SK-N-MC (cell line): ENCODE data around the gene STAG2.

Experiments
- DNase-seq: peaks from one replicate; pipeline ENCODE4 v3.0.0-alpha.2; 2011; ENCODE audit warnings: low read depth, low spot score
- H3K27ac ChIP-seq: fragments of 200-600 bp; sonication (generic); 2 replicates; pipeline ENCODE4 v1.5.1; 2016; ENCODE audit warnings: mixed run types
- H3K36me3 ChIP-seq: fragments of 200-600 bp; sonication (generic); 2 replicates; pipeline ENCODE4 v1.6.1; 2017; ENCODE audit warnings: antibody characterized with exemption, low read length, mixed read lengths; ENCODE audit not compliant: insufficient read depth
- H3K4me3 ChIP-seq: fragments of 200-600 bp; sonication (generic); 2 replicates; pipeline ENCODE4 v1.5.1; 2016
- H3K9ac ChIP-seq: fragments of 200-600 bp; sonication (generic); 2 replicates; pipeline ENCODE4 v1.8.0; 2017; ENCODE audit warnings: mixed run types, mixed read lengths; ENCODE audit not compliant: insufficient read length
- H3K9me3 ChIP-seq: fragments of 200-600 bp; sonication (generic); 2 replicates; pipeline ENCODE4 v1.6.1; 2017; ENCODE audit warnings: low read depth, mild to moderate bottlenecking, antibody characterized with exemption, low read length, moderate library complexity, mixed read lengths
- EZH2 ChIP-seq: fragments of 200-600 bp; sonication (generic); IDR thresholded peaks from one replicate; pipeline ENCODE4 v1.6.1; 2017; ENCODE audit warnings: antibody characterized with exemption
- FOXP2 ChIP-seq: optimal IDR thresholded peaks from 2 replicates; pipeline ENCODE3; 2011; ENCODE audit warnings: mild to moderate bottlenecking, moderate library complexity; ENCODE audit not compliant: insufficient read depth; ENCODE audit errors: extremely low read length, control extremely low read depth
- POLR2AphosphoS5 ChIP-seq: IDR thresholded peaks from 2 replicates; pipeline ENCODE4 v1.6.1; 2012; ENCODE audit warnings: mild to moderate bottlenecking, low read depth, low read length, borderline replicate concordance

Gene STAG2

GRCh38 chrX:123989235-123989634 is 27.7 kb downstream of the STAG2 start:
- no peak for DNase-seq
- TF ChIP-seq POLR2AphosphoS5 (no peak), EZH2 (no peak), FOXP2 (no peak)
- no peak overlapping the region for H3K9ac ChIP-seq
- H3K36me3 ChIP-seq = 0 out of 2 replicates have a peak, but pooled peaks cover 3% of the 10 kb centered on the region
- no peaks in the 10 kb centered on the region for H3K9me3 ChIP-seq
- no peak overlapping the region for H3K27ac ChIP-seq
- no peak overlapping the region for H3K4me3 ChIP-seq

- no peak overlapping the region for H3K9ac ChIP-seq
- DNase-seq = no peak
- no peak overlapping the region for H3K27ac ChIP-seq
- no peaks in the 10 kb centered on the region for H3K9me3 ChIP-seq
- H3K36me3 ChIP-seq = 0 out of 2 replicates have a peak, but pooled peaks cover 3% of the 10 kb centered on the region
- TF ChIP-seq EZH2 (no peak), POLR2AphosphoS5 (no peak), FOXP2 (no peak)
- no peak overlapping the region for H3K4me3 ChIP-seq
Observed at GRCh38 chrX:123990169-123990568, 28.7 kb downstream of the STAG2 start.

GRCh38 chrX:123990602-123991001 is 29.1 kb downstream of the STAG2 start:
- H3K4me3 ChIP-seq = no peak overlapping the region
- TF ChIP-seq FOXP2 (no peak), POLR2AphosphoS5 (no peak), EZH2 (no peak)
- H3K9me3 ChIP-seq = no peaks in the 10 kb centered on the region
- H3K27ac ChIP-seq = no peak overlapping the region
- DNase-seq = no peak
- H3K9ac ChIP-seq = no peak overlapping the region
- H3K36me3 ChIP-seq = 0 out of 2 replicates have a peak, but pooled peaks cover 3% of the 10 kb centered on the region

GRCh38 chrX:123993326-123993725 is 31.8 kb downstream of the STAG2 start:
- Histone ChIP-seq H3K9me3 (no peaks in the 10 kb centered on the region), H3K9ac (no peak overlapping the region), H3K27ac (no peak overlapping the region), H3K4me3 (no peak overlapping the region), H3K36me3 (0 out of 2 replicates have a peak, but pooled peaks cover 3% of the 10 kb centered on the region)
- DNase-seq = no peak
- TF ChIP-seq FOXP2 (no peak), POLR2AphosphoS5 (no peak), EZH2 (no peak)

- no peak overlapping the region for H3K27ac ChIP-seq
- H3K9ac ChIP-seq = no peak overlapping the region
- H3K4me3 ChIP-seq = no peak overlapping the region
- no peak for DNase-seq
- TF ChIP-seq EZH2 = no peak
- TF ChIP-seq POLR2AphosphoS5 = no peak
- no peak for TF ChIP-seq FOXP2
- 0 out of 2 replicates have a peak, but pooled peaks cover 3% of the 10 kb centered on the region for H3K36me3 ChIP-seq
- H3K9me3 ChIP-seq = no peaks in the 10 kb centered on the region
Observed at GRCh38 chrX:123993904-123994635, 32.6 kb downstream of the STAG2 start.

DNA sequence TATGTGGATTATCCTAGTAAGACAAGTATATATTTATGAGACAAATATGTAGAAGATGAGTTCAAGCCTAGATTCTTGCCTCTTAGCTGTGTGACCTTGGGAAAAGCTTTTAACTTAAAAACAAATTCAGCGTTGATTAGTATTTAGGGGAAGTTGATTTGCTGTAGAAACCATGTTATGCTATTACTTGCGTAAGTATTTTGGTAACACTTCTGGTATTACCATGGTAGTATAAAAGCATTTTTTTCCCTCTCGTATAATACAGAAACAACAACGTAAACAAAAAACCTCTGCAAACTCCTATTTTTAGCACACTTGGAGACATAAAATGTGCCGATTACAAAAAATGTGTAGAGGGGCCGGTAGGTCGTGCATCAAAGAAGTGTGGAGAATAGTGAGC is 33.2 kb downstream of the STAG2 start:
- no peaks in the 10 kb centered on the region for H3K9me3 ChIP-seq
- TF ChIP-seq POLR2AphosphoS5 (no peak), EZH2 (no peak), FOXP2 (no peak)
- DNase-seq = no peak
- no peak overlapping the region for H3K9ac ChIP-seq
- no peak overlapping the region for H3K4me3 ChIP-seq
- 0 out of 2 replicates have a peak, but pooled peaks cover 2% of the 10 kb centered on the region for H3K36me3 ChIP-seq
- H3K27ac ChIP-seq = no peak overlapping the region

- H3K4me3 ChIP-seq = no peak overlapping the region
- no peaks in the 10 kb centered on the region for H3K9me3 ChIP-seq
- no peak for DNase-seq
- no peak for TF ChIP-seq POLR2AphosphoS5
- no peak for TF ChIP-seq EZH2
- no peak for TF ChIP-seq FOXP2
- no peak overlapping the region for H3K27ac ChIP-seq
- H3K36me3 ChIP-seq = no peaks in the 10 kb centered on the region
- no peak overlapping the region for H3K9ac ChIP-seq
Observed at GRCh38 chrX:124001581-124001980, 40.1 kb downstream of the STAG2 start.

DNA sequence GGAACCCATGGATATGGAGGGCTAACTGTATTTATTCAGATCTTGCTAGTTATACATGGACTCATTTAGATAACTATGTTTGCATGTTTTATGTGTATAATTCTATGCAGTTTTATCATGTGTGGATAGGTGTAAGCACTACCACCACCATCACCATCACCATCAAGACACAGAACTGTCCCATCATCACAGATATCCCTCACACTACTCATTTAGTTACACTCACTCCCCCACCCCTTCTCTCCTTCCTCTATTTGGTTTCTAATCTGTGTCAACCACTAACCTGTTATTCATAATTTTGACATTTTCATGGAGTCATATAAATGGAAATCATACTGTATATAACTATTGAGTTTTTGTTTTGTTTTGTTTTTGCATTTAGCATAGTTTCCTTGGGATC is 43.7 kb downstream of the STAG2 start:
- Histone ChIP-seq H3K9me3 (no peaks in the 10 kb centered on the region), H3K27ac (no peak overlapping the region)

More for the DNA sequence above, 43.7 kb downstream of the STAG2 start:
- no peak overlapping the region for H3K4me3 ChIP-seq
- no peak overlapping the region for H3K9ac ChIP-seq
- TF ChIP-seq EZH2 (no peak), FOXP2 (no peak), POLR2AphosphoS5 (no peak)
- DNase-seq = no peak
- no peaks in the 10 kb centered on the region for H3K36me3 ChIP-seq
